Measurements from ENCODE around the gene NCOA1. TPM values are rescaled to one million over a fixed set of nuclear protein-coding genes. Genes with fewer than 3 reads are reported as not detected.
"Not testable (repeated sequence)": the region's sequence is repeated elsewhere in the genome, so short reads cannot be mapped to it uniquely, and the experiment has no call there.

NCOA1 gene
- total RNA-seq, 1 experiment from 2014 or later: 10.9 TPM

DNA sequence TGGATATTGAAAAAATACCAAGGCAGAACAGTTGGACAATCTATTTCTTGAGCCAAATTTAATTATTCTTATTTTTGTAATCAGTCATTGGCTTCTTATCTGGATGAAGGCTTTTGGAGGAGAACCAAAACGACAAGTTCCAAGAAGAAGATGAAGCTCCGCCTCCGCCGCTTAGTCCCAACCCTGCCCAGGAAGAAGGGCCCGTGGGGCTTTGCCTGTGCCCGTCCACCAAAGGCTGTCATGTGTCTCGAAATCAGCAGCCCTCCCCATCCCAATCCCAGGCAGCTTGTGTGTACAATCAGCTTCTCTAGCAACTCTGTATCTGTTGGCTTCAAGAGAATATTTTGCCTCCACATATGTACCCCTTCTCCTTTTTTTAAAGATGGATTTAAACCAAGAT is 277.5 kb downstream of the NCOA1 start:
- no peak for DNase-seq (ENCODE audit: extremely low read depth, low read depth)

DNA sequence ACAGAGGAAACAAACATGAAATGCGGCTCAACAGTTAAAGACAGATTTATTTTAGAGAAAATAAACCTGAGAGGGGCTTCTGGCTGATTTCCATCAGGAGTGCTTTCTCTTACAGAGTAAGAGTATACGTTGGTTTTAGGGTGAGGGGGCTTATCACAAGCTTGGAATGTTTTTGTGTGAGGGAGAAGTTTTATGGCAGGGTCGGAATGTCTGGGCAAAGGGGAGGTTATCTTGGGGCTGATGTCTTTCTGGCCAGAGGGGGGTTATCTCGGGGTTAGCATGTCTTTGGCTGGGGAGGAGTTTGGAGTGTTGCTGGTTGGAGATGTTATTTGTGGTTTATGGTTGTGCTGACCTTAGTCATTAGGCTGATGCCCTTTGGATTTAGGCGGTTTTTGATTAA is 280.0 kb downstream of the NCOA1 start:
- no peak for DNase-seq (ENCODE audit: extremely low read depth, low read depth)

DNA sequence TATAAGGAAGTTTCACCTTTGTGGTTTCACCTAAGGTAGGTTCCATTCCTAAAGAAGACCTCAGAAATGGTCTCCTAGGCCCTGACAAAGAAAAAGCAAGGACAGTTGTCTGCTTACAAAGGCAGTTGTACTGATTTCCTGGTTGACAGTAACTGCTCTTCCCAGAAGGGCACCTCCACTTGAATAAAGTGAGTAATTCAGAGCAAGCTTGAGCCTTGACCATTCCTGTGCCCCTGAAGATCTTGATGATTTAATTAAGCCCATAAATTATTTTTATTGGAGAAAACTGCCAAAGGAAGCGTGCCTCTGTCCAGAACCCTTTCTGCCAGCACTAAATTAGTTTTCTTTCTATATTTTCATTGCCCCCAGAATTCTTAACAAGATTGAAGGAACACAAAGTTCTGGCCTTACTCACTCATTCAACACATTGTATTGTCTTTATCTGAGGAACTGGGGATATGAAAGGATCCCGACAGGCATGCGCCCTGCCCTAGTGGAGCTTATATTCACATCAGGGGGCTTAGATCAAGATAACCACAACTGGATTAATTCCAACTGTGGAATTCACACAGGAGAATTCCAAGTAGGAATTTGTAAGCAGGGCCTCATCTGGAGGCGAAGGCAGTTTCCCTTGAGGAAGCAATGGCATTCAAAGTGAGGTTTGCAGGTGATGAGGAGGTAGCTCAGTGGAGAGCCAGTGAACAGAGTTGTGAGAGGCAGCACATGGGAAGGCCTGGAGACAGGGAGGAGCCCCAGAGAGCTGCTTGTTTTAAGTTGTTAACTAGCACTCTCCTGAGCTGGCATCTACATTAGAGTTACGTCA is 280.9 kb downstream of the NCOA1 start:
- DNase-seq (ENCODE audit: extremely low read depth, low read depth): no peak

DNA sequence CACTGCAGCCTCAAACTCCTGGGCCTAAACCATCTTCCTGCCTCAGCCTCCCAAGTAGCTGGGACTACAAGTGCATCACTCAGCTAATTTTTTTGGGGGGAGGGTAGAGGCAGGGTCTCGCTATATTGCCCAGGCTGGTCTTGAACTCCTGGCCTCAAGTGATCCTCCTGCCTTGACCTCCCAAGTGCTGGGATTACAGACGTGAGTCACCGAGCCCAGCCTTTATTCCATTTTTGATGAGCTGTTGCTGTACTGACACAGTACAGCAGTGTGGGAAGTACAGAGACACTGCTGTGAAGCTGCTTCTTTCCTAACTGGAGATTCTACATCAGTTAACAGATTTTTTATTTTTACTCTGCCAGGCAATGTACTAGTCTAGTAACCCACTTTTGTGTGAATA is 283.3 kb downstream of the NCOA1 start:
- no peak for DNase-seq (ENCODE audit: extremely low read depth, low read depth)

DNA sequence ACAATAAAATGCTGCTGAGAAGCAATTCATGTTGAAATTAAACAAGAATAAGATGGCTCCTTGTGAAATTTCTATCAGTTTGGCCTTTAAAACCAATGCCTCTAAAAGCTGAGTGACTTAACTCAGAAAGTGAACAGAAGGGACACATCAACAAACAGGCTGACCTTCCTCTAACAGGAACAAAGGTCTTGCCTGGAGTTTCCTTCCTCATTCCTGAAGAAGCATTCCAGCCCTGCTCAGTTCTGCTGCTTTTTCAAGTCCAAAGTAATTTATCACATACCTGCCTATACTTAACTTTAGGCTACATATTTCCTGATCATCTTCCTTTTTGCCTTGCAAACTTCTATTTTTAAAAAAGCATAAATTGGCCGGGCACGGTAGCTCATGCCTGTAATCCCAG is 288.1 kb downstream of the NCOA1 start:
- DNase-seq (ENCODE audit: extremely low read depth, low read depth): no peak

DNA sequence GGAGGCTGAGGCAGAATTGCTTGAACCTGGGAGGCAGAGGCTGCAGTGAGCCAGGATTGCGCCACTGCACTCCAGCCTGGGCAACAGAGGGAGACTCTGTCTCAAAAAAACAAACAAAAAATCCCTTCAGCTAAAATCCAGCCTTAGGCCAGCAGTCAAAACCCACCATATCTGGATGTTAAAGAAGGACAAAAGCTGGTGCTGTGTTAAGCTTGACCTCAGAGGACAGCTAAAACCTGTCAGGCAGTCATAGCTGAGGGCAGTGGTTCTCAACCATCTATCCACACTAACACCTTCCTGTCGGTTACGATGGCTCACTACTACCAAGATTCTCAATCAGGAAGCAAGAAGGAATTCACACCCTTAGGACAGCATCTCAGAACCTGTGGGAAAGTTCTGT is 292.6 kb downstream of the NCOA1 start:
- DNase-seq (ENCODE audit: extremely low read depth, low read depth): no peak

DNA sequence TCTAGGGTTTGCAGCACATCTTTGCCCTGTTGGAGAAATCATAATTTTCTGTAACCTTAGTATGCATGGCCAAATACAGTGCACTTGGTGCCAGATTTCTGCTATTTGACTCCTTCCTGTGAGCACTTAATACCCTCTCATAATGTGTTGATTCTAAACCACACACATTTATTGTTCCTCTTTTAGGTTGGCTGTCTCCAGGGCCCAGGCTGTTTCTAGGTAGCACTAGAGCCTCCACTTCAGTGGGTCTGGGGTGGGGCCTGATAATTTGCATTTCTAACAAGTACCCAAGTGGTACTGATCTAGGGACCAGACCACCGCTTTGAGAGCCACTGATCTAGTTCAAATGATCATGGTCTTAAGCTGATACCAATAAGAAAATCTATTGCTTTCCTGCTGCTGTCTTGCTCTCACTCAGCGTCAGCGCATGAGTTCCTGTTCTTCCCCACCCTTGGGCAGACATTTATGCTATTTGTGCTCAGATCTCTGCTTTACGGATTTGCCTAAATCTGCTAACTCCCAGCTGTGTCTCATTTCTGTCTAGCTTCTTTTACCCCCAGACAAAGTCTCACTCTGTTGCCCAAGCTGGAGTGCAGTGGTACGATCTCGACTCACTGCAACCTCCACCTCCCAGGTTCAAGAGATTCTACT is 294.7 kb downstream of the NCOA1 start:
- no peak for DNase-seq (ENCODE audit: extremely low read depth, low read depth)

DNA sequence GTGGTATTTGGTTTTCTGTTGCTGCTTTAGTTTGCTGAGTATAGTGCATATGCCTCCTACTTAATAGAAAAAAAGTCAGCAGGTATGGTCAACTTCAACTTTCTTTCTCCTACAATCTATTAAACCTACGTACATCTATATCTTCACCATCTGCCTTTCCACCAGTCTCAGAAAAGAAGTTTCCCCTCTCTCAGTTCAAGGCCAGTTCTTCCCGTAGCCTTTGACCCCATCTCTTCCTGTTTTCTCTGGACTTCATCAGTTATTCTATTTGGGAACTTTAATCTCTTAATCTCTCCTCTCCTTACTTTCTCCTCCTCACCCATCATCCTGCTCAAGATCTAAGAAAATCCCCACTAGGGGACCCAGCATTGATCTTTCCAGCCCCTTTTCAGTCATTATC is 296.5 kb downstream of the NCOA1 start:
- DNase-seq (ENCODE audit: extremely low read depth, low read depth): no peak

DNA sequence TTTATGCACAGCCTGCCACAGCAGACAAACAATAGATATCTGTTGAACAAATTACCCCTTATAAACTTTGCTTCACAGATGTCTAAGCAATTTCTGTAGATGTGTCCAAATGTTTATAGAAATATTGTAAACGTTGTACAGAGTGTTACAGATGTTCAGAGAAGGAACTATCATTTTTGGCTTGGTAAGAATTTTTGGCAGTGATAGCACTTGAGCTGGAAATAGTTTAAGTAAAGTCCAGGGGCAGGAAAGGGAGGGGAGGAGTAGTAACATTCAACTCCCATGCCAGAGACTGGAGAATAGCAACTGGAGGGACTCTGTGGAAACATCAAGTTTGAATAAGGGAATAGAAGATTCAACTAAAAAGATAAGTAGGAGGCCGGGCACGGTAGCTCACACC is 297.8 kb downstream of the NCOA1 start:
- no peak for DNase-seq (ENCODE audit: extremely low read depth, low read depth)

DNA sequence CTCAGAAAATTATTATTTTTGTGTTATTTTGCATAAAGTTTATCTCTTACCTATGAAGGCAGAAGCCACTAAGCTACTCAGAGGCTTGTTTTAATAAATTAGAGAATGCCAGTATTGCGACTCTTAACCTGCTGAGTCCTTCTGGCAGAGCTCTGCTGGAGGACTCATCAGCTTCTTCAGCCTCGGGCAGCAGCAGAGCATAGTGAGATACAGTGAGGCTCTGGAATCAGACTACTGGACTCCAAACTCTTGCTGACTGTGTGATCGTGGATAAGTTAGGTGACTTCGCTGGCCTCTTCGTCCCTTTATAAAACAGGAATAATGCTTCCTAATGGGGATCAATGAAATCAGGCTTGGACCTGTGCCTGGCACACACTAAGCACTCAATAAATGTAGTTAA is 300.4 kb downstream of the NCOA1 start:
- DNase-seq (ENCODE audit: extremely low read depth, low read depth): no peak

DNA sequence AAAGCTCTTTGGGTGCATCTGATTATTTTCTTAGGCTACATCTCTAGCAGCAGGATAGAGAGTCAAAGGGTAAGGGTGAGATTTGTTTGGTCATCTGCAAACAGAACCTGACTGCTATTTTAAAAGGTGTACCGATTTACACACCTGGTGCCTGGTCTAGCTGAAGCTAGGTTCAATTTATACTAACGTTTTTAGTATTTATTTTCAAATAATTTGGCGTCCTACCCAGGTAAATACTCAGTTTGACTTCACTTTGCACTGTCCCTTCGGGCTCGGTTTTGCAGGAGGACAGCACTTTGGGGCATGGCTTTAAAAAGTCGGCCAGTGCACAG is 301.5 kb downstream of the NCOA1 start:
- no peak for DNase-seq (ENCODE audit: extremely low read depth, low read depth)

DNA sequence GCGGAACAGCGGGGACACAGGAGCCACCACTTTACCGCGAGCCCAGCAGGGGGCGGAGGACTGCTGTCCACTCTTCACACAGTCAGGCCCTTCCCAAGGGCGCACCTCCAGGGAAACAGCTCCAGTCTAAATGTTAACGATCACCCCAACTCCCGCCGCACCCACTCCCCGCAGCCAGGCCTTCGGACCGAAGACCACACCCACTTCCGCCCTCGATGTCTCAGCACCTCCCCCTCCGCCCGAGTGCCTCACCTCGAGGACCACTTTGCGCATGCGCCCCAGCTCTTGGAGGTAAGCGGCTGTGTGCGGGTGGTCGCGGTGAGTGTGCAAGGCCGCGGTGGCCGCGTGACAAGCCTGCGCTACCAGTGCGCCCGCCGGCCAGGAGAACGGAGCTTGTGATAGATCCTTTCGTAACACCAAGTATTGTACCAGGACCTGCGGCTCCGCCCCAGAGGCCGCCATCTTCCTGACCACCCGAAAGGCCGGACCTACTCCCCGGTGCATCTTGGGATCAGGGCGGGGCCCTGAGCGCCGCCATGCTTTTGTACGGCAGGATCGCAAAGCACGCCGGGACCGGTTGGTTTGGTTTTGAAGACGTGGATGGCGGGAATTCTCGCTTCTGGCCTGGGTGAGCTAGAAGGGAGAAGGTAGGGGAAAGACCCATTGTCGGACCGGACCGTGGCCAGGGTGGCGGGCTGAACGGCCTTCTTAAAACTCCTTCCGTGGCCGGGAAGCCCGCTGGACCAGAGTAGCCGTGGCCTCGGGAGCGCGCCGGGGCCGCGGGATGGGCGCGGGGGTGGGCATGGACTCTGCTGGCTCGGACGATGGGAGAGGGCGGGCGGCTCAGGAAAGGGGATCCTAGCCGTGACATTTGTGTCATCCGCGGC is 302.1 kb downstream of the NCOA1 start, which contains the start of the genes CENPO and PTRHD1:
Gene CENPO, plus strand, starts transcription at position 552 of the 887 bp plus-strand sequence. CDS start 495 bp downstream, outside the sequence.
Gene PTRHD1, minus strand, starts transcription at position 518 of the 887 bp plus-strand sequence. Its CDS starts 14 bp downstream, at position 504.
- DNase-seq (ENCODE audit: extremely low read depth, low read depth): peak; percentile 97

DNA sequence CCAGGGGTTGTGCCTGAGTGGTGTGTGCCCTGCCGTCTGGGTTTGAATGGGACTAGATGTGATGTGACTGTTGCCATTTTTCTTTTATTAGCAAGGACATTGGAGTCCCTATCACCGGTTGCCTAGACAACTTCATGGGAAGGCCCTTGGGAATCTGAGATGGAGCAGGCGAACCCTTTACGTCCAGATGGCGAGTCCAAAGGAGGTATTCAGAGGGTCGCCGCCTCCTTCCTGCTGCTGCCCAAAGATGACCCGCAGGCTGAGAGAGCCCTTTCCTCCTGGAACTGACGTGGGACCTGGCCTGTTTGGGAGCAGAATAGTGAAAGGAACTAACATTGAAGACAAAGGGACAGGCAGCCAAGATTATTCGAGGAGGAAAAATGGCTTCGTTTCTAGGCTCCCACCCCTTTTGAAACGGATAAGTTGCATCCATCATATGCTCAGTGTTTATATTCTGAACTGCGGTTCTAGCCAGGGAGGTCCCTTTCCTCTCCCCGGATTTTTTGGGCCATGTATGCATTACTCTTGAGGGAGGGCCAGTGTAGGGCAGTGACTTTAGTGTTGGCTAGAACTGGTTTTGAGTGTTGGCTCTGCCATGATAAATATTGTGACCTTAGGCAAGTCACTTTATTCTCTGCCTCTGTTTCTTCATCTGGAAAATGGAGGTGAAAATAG is 302.8 kb downstream of the NCOA1 start:
- no peak for DNase-seq (ENCODE audit: extremely low read depth, low read depth)

DNA sequence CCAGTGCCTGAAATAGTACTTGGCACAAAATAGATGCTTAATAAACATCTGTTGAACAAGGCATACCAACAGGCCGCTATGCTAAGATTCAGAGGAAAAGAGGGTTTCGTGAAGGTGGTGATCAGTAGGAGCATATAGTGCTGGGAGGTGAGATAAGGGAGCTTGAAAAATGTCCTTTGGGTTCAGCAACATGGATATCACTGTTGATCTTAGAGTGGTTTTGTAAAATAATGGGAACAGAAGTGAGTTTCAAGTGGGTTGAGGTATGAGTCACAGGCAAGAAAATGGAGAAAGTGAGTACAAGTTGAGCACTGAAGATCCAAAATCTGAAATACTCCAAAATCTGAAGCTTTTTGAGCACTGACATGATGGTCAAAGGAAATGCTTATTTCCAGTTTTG is 306.6 kb downstream of the NCOA1 start:
- no peak for DNase-seq (ENCODE audit: extremely low read depth, low read depth)

DNA sequence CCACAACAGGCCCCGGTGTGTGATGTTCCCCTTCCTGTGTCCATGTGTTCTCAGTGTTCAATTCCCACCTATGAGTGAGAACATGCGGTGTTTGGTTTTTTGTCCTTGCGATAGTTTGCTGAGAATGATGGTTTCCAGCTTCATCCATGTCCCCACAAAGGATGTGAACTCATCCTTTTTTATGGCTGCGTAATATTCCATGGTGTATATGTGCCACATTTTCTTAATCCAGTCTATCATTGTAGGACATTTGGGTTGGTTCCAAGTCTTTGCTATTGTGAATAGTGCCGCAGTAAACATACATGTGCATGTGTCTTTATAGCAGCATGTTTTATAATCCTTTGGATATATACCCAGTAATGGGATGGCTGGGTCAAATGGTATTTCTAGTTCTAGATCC is 309.4 kb downstream of the NCOA1 start:
- not testable (repeated sequence) for DNase-seq (ENCODE audit: extremely low read depth, low read depth)

DNA sequence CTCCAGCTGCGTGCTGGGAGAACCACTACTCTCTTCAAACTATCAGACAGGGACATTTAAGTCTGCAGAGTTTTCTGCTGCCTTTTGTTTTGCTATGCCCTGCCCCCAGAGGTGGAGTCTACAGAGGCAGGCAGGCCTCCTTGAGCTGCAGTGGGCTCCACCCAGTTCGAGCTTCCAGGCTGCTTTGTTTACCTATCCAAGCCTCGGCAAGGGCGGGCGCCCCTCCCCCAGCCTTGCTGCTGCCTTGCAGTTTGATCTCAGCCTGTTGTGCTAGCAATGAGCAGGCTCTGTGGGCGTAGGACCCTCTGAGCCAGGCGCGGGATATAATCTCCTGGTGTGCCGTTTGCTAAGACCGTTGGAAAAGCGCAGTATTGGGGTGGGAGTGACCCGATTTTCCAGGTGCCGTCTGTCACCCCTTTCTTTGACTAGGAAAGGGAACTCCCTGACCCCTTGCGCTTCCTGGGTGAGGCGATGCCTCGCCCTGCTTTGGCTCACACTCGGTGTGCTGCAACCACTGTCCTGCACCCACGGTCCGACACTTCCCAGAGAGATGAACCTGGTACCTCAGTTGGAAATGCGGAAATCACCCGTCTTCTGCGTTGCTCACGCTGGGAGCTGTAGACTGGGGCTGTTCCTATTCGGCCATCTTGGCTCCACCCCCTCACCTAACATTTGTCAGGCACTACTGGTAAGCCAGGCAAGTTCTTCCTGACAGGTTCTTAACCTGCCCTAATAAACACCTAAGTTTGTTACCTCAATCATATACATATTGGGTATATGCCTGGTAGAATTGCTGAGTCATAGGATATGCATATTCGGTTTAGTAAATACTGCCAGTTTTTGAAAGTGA is 315.0 kb downstream of the NCOA1 start:
- peak; percentile 65 for DNase-seq (ENCODE audit: extremely low read depth, low read depth)

DNA sequence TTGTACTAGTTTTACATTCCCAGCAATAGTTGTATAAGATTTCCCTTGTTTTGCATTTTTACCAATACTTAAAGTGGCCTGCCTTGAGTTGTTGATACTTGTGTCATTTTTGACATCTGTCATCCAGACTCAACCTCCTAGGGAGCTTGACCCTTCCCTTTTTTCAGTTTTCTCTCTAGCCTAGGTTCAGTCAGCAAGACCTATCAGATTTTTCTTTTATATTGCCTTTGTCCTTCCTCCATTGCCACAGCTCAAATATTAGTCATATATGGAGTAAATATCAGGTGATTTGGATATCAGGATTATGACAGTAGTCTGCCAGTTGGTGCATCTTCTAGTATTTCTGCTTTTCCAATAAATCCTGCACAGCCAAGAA is 315.6 kb downstream of the NCOA1 start:
- DNase-seq (ENCODE audit: extremely low read depth, low read depth): no peak

DNA sequence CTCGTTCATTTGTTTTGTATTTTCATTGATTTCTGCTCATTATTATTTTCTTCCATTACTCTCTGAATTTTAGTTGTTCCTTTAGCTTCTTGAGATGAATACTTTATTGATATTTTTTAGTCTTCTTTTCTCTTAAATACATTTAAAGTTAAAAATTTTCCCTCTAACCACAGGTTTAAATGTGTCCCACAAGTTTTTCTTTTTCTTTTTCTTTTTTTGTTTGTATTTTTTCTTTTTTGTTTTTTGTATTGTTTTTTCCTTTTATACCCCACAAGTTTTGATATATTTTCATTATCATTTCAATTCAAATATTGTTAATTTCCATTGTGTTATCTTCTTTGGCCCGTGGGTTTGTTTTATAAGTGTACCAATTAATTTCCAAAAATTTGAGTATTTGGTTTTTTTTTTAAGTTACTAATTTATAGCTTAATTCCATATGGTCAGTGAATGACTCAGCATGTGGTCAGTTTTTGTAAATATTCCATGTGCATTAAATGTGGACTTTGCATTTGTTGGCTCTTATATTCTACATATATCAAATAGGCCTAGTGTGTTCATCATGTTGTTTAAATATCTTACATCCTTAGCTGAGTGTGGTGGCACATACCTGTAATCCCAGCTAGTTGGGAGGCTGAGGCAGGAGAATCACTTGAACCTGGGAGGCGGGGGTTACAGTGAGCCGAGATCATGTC is 318.4 kb downstream of the NCOA1 start:
- no peak for DNase-seq (ENCODE audit: extremely low read depth, low read depth)

DNA sequence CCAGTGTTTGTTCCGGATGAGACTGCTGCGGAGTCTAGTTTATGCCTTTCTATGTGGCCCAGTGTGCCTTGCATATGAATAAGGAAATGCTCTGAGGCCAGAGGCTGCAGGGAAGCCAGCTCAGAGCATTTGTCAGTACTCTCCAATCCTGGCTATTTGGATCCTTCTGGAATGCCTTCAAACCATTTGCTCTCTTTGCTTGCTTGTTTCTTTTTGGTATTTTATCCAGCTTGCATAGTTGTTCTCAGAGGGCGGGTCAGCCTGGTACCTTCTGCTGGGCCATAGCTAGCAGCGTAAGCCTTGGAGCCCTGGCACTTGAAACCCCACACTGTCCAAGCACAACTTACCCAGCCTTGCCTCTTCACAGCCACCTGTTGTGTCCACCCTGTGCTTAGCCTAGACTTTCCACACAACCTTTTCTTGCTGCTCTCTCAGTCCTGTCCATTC is 322.7 kb downstream of the NCOA1 start:
- no peak for DNase-seq (ENCODE audit: extremely low read depth, low read depth)
